ENCODE data around the gene ZNF37A. TPM values are rescaled to one million over a fixed set of nuclear protein-coding genes. Genes with fewer than 3 reads are reported as not detected.
"Not testable (repeated sequence)": the region's sequence is repeated elsewhere in the genome, so short reads cannot be mapped to it uniquely, and the experiment has no call there.

The ZNF37A gene
- total RNA-seq: 29.7 and 33.5 TPM in 2 replicates

DNA sequence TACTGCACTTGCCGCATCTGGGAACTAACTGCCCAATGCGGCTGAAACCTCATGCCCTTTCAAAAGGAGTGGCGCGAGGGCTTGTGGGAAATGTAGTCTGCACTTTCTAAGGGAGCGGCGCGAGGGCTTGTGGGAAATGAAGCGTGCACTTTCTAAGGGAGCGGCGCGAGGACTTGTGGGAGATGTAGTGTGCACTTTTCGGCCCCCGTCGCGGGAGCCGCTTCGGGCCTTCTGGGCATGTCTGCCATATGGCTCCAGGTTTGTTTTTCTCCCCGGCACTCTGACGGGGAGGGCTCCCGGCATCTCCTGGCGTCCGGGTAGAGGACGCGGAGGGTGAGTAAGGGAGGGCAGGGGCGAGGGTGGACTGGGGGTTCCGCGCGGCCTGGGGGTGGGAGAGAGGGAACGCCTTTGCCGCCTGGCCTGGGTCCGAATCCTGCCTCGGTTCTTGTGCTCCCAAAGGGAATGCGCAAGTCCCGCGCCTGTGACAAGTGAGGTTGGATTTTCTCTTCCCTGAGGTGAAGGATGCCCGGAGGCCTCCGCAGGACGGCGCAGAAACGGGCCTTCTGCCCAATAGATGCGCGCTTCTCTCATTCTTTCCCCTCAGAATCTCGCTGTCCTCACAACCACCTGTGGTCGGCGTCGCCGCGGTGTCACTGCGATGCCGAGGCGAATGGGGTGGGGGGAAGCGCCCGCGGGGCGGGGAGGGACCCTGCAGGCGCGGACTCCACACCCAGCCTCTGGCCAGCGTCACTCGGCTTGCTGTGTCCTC, at the start of gene ZNF37A:
ZNF37A (plus strand) TSS at position 180 of the 769 bp plus-strand sequence. CDS start 2,281 bp downstream, outside the sequence.
- H3K9me3 Mint-ChIP-seq: peaks cover 32% of the 10 kb centered on the region
- H3K4me3 Mint-ChIP-seq: peak within 1 kb of the TSS; percentile 88
- intact Hi-C loops (cut with micrococcal nuclease): loop anchor here (1.0 to 5.0 kb wide), 6 partner anchors 57 to 308 kb away; partner anchors contain the start of genes ZNF248 and ZNF25
- H3K4me1 Mint-ChIP-seq: peaks cover 25% of the 10 kb centered on the region
- H3K27ac Mint-ChIP-seq: peak within 1 kb of the TSS; percentile 95
- no peaks in the 10 kb centered on the region for H3K27me3 Mint-ChIP-seq
- DNase-seq: peak; percentile 96
- peaks cover 48% of the 10 kb centered on the region for H3K36me3 Mint-ChIP-seq (ENCODE audit: low read depth)

GRCh38 chr10:38045129-38045528, 49.0 kb upstream of the ZNF37A start:
- Mint-ChIP-seq H3K4me1 (peaks cover 6% of the 10 kb centered on the region), H3K4me3 (no peak overlapping the region), H3K27ac (no peak overlapping the region), H3K9me3 (peaks cover 31% of the 10 kb centered on the region), H3K36me3 (ENCODE audit: low read depth) (peaks cover 80% of the 10 kb centered on the region), H3K27me3 (no peaks in the 10 kb centered on the region)
- DNase-seq: no peak
- intact Hi-C loops (cut with micrococcal nuclease): no loop called here

GRCh38 chr10:38047666-38048065, 46.5 kb upstream of the ZNF37A start:
- Mint-ChIP-seq H3K4me3 (no peak overlapping the region), H3K27me3 (no peaks in the 10 kb centered on the region), H3K36me3 (ENCODE audit: low read depth) (peaks cover 78% of the 10 kb centered on the region), H3K9me3 (peaks cover 24% of the 10 kb centered on the region), H3K27ac (no peak overlapping the region), H3K4me1 (peaks cover 2% of the 10 kb centered on the region)
- intact Hi-C loops (cut with micrococcal nuclease): no loop called here
- no peak for DNase-seq

DNA sequence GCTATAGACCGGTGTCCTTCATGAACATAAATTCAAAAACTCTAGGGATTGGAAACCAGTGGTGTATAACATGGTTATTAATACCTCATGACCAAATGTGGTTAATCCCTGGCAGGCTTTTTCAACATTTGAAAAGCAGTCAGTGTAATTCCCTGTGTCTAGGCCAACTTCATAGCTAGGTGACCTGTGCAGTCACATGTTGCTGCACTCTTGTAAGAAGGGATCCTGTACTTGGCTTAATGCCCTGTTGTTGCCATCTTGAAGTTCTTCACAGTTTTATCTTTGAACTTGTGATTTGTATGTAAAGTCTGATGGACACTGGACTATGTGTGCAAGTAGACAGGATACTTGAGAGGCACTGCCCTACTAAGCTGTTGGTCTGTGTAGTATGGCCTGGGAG, 43.9 kb upstream of the ZNF37A start:
- H3K27me3 Mint-ChIP-seq: no peaks in the 10 kb centered on the region

DNA sequence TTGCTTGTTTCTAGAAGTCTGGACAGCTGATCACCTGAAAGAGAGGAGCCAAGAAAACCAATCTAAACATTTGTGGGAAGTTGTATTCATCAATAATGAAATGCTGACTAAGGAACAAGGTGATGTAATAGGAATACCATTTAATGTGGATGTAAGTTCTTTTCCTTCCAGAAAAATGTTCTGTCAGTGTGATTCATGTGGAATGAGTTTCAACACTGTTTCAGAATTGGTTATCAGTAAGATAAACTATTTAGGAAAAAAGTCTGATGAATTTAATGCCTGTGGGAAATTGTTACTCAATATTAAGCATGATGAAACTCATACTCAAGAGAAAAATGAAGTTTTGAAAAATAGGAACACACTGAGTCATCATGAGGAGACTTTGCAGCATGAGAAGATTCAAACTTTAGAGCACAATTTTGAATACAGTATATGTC, 39.8 kb upstream of the ZNF37A start:
- H3K9me3 Mint-ChIP-seq: peaks cover 27% of the 10 kb centered on the region

More for the DNA sequence above, 43.9 kb upstream of the ZNF37A start:
- H3K27ac Mint-ChIP-seq: no peak overlapping the region
- H3K4me1 Mint-ChIP-seq: peaks cover 2% of the 10 kb centered on the region
- H3K9me3 Mint-ChIP-seq: peaks cover 37% of the 10 kb centered on the region
- no peak overlapping the region for H3K4me3 Mint-ChIP-seq
- intact Hi-C loops (cut with micrococcal nuclease): no loop called here
- peaks cover 81% of the 10 kb centered on the region for H3K36me3 Mint-ChIP-seq (ENCODE audit: low read depth)
- no peak for DNase-seq

DNA sequence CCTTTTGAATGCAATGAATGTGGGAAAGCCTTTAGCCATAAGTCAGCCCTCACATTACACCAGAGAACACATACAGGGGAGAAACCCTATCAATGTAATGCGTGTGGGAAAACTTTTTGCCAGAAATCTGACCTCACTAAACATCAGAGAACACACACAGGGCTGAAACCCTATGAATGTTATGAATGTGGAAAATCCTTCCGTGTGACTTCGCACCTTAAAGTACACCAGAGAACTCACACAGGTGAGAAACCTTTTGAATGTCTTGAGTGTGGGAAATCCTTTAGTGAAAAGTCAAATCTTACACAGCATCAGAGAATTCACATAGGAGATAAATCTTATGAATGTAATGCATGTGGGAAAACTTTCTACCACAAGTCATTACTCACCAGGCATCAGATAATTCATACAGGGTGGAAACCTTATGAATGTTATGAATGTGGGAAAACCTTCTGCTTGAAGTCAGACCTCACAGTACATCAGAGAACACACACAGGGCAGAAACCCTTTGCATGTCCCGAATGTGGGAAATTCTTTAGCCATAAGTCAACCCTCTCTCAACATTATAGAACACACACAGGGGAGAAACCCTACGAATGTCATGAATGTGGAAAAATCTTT, 38.8 kb upstream of the ZNF37A start:
- H3K4me3 Mint-ChIP-seq; intact Hi-C loops (cut with micrococcal nuclease): not testable (repeated sequence)
- DNase-seq: peak; percentile 23

More for the DNA sequence above, 39.8 kb upstream of the ZNF37A start:
- no peaks in the 10 kb centered on the region for H3K4me1 Mint-ChIP-seq
- H3K27ac Mint-ChIP-seq: no peak overlapping the region
- H3K4me3 Mint-ChIP-seq: no peak overlapping the region
- no peaks in the 10 kb centered on the region for H3K27me3 Mint-ChIP-seq
- intact Hi-C loops (cut with micrococcal nuclease): no loop called here
- DNase-seq: no peak
- peaks cover 82% of the 10 kb centered on the region for H3K36me3 Mint-ChIP-seq (ENCODE audit: low read depth)

DNA sequence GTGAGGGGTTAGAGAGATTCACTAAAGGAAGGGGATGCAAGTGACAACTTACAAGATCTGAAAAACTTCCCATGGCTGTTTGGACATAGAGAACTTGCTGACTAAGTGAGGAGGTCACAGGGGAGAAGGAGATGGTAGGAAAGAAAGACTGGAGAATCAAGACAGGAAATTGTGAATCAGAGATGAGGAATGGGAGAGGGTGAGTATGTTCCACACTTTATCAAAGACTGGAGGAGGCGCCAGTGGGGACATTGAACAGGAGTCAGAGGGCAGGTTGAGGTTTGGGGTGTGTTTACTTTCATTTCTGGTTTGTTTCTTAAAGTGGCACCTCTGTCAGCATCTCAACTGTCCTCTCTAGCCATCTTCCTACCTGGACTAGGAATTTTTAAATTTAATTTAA, 24.5 kb upstream of the ZNF37A start:
- H3K4me1 Mint-ChIP-seq; H3K27ac Mint-ChIP-seq; H3K27me3 Mint-ChIP-seq; H3K36me3 Mint-ChIP-seq (ENCODE audit: low read depth); intact Hi-C loops (cut with micrococcal nuclease); H3K4me3 Mint-ChIP-seq: not testable (repeated sequence)
- peak; percentile 52 for DNase-seq
- peaks cover 13% of the 10 kb centered on the region for H3K9me3 Mint-ChIP-seq

More for the DNA sequence above, 38.8 kb upstream of the ZNF37A start:
- Mint-ChIP-seq H3K36me3 (ENCODE audit: low read depth) (peaks cover 81% of the 10 kb centered on the region), H3K9me3 (peaks cover 30% of the 10 kb centered on the region)
- H3K4me1 Mint-ChIP-seq, H3K27me3 Mint-ChIP-seq, H3K27ac Mint-ChIP-seq: not testable (repeated sequence)

- Mint-ChIP-seq H3K36me3 (ENCODE audit: low read depth) (peaks cover under 1% of the 10 kb centered on the region), H3K4me3 (no peak overlapping the region), H3K4me1 (peaks cover 4% of the 10 kb centered on the region), H3K27me3 (no peaks in the 10 kb centered on the region), H3K27ac (no peak overlapping the region), H3K9me3 (peaks cover 16% of the 10 kb centered on the region)
- DNase-seq: peak; percentile 27
- intact Hi-C loops (cut with micrococcal nuclease): no loop called here
These were observed 23.6 kb upstream of the ZNF37A start for GRCh38 chr10:38070501-38070900.

GRCh38 chr10:38072552-38072951, 21.6 kb upstream of the ZNF37A start:
- no peaks in the 10 kb centered on the region for H3K27me3 Mint-ChIP-seq
- H3K9me3 Mint-ChIP-seq: peaks cover 17% of the 10 kb centered on the region
- H3K4me1 Mint-ChIP-seq: peaks cover 4% of the 10 kb centered on the region
- peak; percentile 23 for DNase-seq
- H3K4me3 Mint-ChIP-seq: no peak overlapping the region
- H3K36me3 Mint-ChIP-seq (ENCODE audit: low read depth): no peaks in the 10 kb centered on the region
- intact Hi-C loops (cut with micrococcal nuclease): no loop called here
- H3K27ac Mint-ChIP-seq: no peak overlapping the region

DNA sequence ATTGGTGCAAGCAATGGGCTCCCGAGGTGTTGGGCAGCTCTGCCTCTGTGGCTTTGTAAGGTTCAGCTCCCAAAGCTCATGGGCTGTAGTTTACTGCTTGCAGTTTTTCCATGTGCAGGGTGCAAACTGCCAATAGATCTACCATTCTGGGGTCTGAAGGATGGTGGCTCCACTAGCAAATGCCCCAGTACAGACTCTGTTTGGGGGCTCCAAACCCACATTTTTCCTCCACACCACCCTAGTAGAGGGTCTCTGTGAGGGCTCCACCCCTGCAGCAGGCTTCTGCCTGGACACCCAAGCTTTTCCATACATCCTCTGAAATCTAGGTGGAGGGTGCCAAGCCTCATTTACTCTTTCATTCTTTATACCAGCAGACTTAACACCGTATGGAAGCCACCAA, 17.4 kb upstream of the ZNF37A start:
- intact Hi-C loops (cut with micrococcal nuclease): no loop called here
- H3K27me3 Mint-ChIP-seq: no peaks in the 10 kb centered on the region
- H3K9me3 Mint-ChIP-seq: peaks cover 23% of the 10 kb centered on the region
- DNase-seq: no peak
- H3K27ac Mint-ChIP-seq: no peak overlapping the region
- no peak overlapping the region for H3K4me3 Mint-ChIP-seq
- H3K36me3 Mint-ChIP-seq (ENCODE audit: low read depth): no peaks in the 10 kb centered on the region
- no peaks in the 10 kb centered on the region for H3K4me1 Mint-ChIP-seq

DNA sequence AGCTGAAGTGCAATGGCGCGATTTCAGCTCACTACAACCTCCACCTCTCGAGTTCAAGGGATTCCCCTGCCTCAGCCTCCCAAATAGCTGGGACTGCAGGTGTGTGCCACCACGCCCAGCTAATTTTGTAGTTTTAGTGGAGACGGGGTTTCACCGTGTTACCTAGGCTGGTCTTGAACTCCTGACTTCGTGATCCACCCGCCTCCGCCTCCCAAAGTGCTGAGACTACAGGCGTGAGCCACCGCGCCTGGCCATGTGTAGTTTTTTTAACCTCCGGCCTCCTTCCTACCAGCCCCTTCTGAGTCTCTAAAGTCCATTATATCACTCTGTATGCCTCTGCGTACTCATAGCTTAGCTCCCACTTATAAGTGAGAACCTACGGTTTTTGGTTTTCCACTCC, 819 bp upstream of the ZNF37A start:
- not testable (repeated sequence) for DNase-seq, H3K27ac Mint-ChIP-seq, H3K27me3 Mint-ChIP-seq
- Mint-ChIP-seq H3K4me1 (peaks cover 25% of the 10 kb centered on the region), H3K36me3 (ENCODE audit: low read depth) (peaks cover 38% of the 10 kb centered on the region), H3K4me3 (peak overlapping the region; percentile 88), H3K9me3 (peaks cover 22% of the 10 kb centered on the region)
- intact Hi-C loops (cut with micrococcal nuclease): loop anchor here (5.0 kb wide), 2 partner anchors 56 to 264 kb away; no protein-coding TSS in a partner anchor

DNA sequence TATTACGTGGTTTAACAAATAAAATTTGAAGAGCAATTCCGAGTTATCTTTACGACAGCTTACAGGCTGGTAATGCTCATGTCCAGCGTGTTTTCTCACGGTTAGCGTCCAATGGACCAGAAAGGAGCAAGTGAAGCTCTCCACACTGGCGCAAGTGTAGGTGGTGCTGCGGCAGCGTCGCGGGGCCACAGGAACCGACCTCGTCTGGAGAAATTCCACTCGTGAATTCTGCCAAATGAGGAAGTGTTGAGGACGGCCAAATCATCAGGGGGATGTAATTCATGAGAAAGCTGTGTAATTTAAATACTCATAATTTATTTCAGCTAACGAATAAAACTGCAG, 350 bp upstream of the ZNF37A start:
- no peaks in the 10 kb centered on the region for H3K27me3 Mint-ChIP-seq
- peaks cover 26% of the 10 kb centered on the region for H3K9me3 Mint-ChIP-seq
- DNase-seq: no peak
- intact Hi-C loops (cut with micrococcal nuclease): loop anchor here (1.0 to 5.0 kb wide), 6 partner anchors 56 to 309 kb away; partner anchors contain the start of genes ZNF248 and ZNF25
- H3K4me3 Mint-ChIP-seq: peak overlapping the region; percentile 88
- H3K36me3 Mint-ChIP-seq (ENCODE audit: low read depth): peaks cover 42% of the 10 kb centered on the region
- H3K27ac Mint-ChIP-seq: peak overlapping the region; percentile 95
- peaks cover 25% of the 10 kb centered on the region for H3K4me1 Mint-ChIP-seq

DNA sequence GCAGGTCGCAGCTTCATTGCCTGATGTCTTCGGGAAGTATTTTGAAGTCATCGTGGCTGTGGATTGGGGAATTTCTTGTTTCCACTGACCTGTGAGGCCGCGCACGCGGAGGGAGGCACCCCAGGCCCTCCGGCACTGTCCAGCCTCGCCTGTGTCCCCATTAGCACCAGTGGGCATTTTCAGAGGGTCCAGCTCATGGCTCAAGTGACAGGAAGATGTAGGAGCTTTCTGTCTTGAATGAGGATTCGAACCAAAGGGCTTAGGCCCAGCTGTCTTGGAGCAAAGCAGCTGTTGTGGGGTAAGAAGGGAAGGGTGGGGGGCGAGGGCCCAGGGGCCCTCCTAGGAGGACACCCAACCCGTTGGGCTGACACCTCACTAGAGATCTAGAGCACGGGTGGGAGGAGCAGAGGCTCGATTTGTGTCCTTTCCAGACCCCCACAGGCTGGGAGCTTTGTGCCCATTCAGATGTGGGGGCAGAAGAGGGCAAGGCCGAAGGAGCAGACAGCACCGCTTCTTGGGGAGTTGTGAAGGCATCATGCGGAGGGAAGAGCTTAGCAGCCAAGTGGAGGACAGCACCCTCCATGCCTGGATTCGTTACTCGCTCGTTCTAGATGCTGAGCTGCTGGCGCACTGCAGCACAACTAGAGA, 914 bp downstream of the ZNF37A start:
- peaks cover 55% of the 10 kb centered on the region for H3K36me3 Mint-ChIP-seq (ENCODE audit: low read depth)
- intact Hi-C loops (cut with micrococcal nuclease): loop anchor here (1.0 to 5.0 kb wide), 6 partner anchors 58 to 307 kb away; partner anchors contain the start of genes ZNF248 and ZNF25
- no peaks in the 10 kb centered on the region for H3K27me3 Mint-ChIP-seq
- peak; percentile 61 for DNase-seq
- H3K4me1 Mint-ChIP-seq: peaks cover 25% of the 10 kb centered on the region
- peak overlapping the region; percentile 95 for H3K27ac Mint-ChIP-seq
- H3K9me3 Mint-ChIP-seq: peaks cover 39% of the 10 kb centered on the region
- peak overlapping the region; percentile 88 for H3K4me3 Mint-ChIP-seq

DNA sequence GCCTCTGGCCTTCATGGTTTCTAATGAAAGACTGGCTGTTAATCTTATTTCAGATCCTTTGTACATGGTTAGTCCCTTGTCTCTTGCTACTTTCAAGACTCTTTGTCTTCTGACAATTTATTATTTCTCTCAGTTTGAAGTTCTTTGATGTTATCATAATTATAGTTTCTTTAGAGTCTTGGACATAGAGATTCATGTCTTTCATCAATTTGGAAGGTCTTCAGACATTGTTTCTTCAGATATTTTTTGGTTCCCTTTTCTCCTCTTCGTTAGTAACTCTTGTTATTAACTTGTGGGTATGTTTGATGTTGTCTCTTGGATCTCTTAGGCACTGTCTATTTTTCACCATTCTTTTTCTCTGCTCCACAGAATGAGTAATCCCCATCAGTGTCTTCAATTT, 8.7 kb downstream of the ZNF37A start:
- intact Hi-C loops (cut with micrococcal nuclease): no loop called here
- no peak for DNase-seq
- Mint-ChIP-seq H3K4me3 (no peak overlapping the region), H3K27ac (no peak overlapping the region), H3K4me1 (peaks cover 2% of the 10 kb centered on the region), H3K36me3 (ENCODE audit: low read depth) (peaks cover 96% of the 10 kb centered on the region), H3K27me3 (no peaks in the 10 kb centered on the region), H3K9me3 (peaks cover 58% of the 10 kb centered on the region)

All from activated CD4-positive, alpha-beta T cell treated with anti-CD3 and anti-CD28 coated beads, Interleukin-2, amount 10 ng/mL, durations not matched to agents 24 days and 14 days (primary cell).